Common myeloid progenitor, CD34-positive (primary cell): ENCODE data around the gene CACNG1.

Source experiments
- CTCF ChIA-PET: fragments of 350-600 bp; sonication (Branson Sonifier 250); formaldehyde crosslinking; loops from one replicate; lab custom pipeline; 2021; ENCODE audit warnings: antibody characterized with exemption; lab: Charles Lee
- POLR2A ChIA-PET: fragments of 350-600 bp; sonication (Branson Sonifier 250); formaldehyde crosslinking; loops from one replicate; lab custom pipeline; 2021; ENCODE audit warnings: antibody characterized with exemption; lab: Charles Lee
- DNase-seq, 3 donors: peaks; one replicate each; pipeline versions ENCODE4 v3.0.0 to v3.0.0-alpha.2; 2013
- H3K27ac ChIP-seq, 2 experiments: 1 replicate in 1 of 2; 2 replicates in 1 of 2; pipeline ENCODE4 v1.7.0; 2013; ENCODE audit warnings: inconsistent platforms in 2 of 2, low read length in 2 of 2, mild to moderate bottlenecking in 2 of 2, low read depth in 1 of 2, moderate library complexity in 1 of 2; ENCODE audit not compliant: severe bottlenecking in 2 of 2, insufficient read depth in 1 of 2, poor library complexity in 1 of 2
- H3K27me3 ChIP-seq, 5 experiments: replicated peaks in 2 of 5; 1 replicate in 3 of 5; 2 replicates in 2 of 5; pipeline versions ENCODE4 v1.6.1 to v1.7.0; 2013; ENCODE audit warnings: low read length in 4 of 5, mild to moderate bottlenecking in 2 of 5, moderate library complexity in 2 of 5, inconsistent platforms in 1 of 5; ENCODE audit not compliant: insufficient read depth in 5 of 5, control insufficient read depth in 4 of 5
- H3K36me3 ChIP-seq, 4 experiments: 1 replicate in 2 of 4; 2 replicates in 2 of 4; pipeline versions ENCODE4 v1.6.1 to v1.7.0; 2013; ENCODE audit warnings: low read length in 3 of 4, control low read depth in 1 of 4, mild to moderate bottlenecking in 1 of 4; ENCODE audit not compliant: control insufficient read depth in 4 of 4, insufficient read depth in 4 of 4
- H3K4me1 ChIP-seq, 4 experiments: 1 replicate in 3 of 4; 2 replicates in 1 of 4; pipeline versions ENCODE4 v1.6.1 to v1.7.1; 2013; ENCODE audit warnings: low read length in 3 of 4, mild to moderate bottlenecking in 3 of 4, control low read depth in 1 of 4, inconsistent platforms in 1 of 4, moderate library complexity in 1 of 4; ENCODE audit not compliant: control insufficient read depth in 4 of 4, insufficient read depth in 4 of 4; ENCODE audit errors: control extremely low read depth in 1 of 4
- H3K4me3 ChIP-seq, 7 experiments: 1 replicate in 4 of 7; 2 replicates in 3 of 7; pipeline versions ENCODE4 v1.5.1 to v1.7.0; 2013; ENCODE audit warnings: mild to moderate bottlenecking in 7 of 7, low read length in 6 of 7, moderate library complexity in 6 of 7, inconsistent platforms in 2 of 7, low read depth in 2 of 7, control low read depth in 1 of 7; ENCODE audit not compliant: insufficient read depth in 4 of 7, control insufficient read depth in 1 of 7; ENCODE audit errors: extremely low read depth in 1 of 7
- H3K9me3 ChIP-seq, 5 experiments: 1 replicate in 4 of 5; 2 replicates in 1 of 5; pipeline versions ENCODE4 v1.6.1 to v1.7.1; 2013; ENCODE audit warnings: low read length in 4 of 5, mild to moderate bottlenecking in 2 of 5, inconsistent platforms in 1 of 5, low read depth in 1 of 5, moderate library complexity in 1 of 5; ENCODE audit not compliant: control insufficient read depth in 4 of 5, insufficient read depth in 2 of 5; ENCODE audit errors: control extremely low read depth in 1 of 5
- WGBS: methylation state at CpG from one replicate; pipeline ENCODE4 v1.1.5; 2013; ENCODE audit not compliant: insufficient coverage; 5-methylcytosine and 5-hydroxymethylcytosine counted together

The CACNG1 gene

GRCh38 chr17:67043283-67043682 is 1.1 kb upstream of the CACNG1 start:
- 93% methylated on average over 9 of the region's 12 CpGs for WGBS
- Histone ChIP-seq H3K27me3 (peaks cover 0 to 7% (median 0%) of the 10 kb centered on the region in 5 experiments), H3K4me3 (no peak overlapping the region), H3K36me3 (no peaks in the 10 kb centered on the region), H3K27ac (no peak overlapping the region), H3K4me1 (no peaks in the 10 kb centered on the region), H3K9me3 (peaks cover 0 to 10% (median 3%) of the 10 kb centered on the region in 5 experiments)
- ChIA-PET POLR2A (no interaction called here), CTCF (no interaction called here)
- DNase-seq = no peak

GRCh38 chr17:67044940-67045339 is 586 bp downstream of the CACNG1 start:
- no peak for DNase-seq
- ChIA-PET POLR2A (no interaction called here), CTCF (no interaction called here)
- Histone ChIP-seq H3K36me3 (no peaks in the 10 kb centered on the region), H3K27me3 (peaks cover 0 to 7% (median 0%) of the 10 kb centered on the region in 5 experiments), H3K27ac (no peak overlapping the region), H3K4me1 (no peaks in the 10 kb centered on the region), H3K4me3 (no peak overlapping the region), H3K9me3 (peaks cover 0 to 27% (median 10%) of the 10 kb centered on the region in 5 experiments)
- 96% methylated on average over 4 of the region's 5 CpGs for WGBS

DNA sequence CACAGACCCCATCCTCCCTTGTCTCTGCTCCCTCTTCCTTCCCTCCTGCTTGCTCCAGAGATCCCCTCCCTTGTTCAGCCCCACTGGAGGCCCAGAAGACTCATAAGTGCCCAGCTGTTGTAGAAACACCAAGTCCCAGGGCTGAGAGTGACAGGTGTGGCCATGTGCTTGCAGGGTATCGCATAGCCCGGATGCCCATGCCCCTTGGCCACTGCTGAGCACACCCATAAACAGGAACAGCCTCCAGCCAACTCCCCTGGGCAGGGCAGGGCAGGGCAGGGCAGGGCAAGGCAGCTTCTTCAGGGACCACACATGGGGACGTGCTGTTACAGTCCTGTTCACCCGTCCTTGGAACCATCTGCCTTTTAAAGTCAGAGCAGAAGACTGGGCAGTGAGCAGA is 2.0 kb downstream of the CACNG1 start:
- peaks cover 0 to 7% (median 0%) of the 10 kb centered on the region in 5 experiments for H3K27me3 ChIP-seq
- CTCF ChIA-PET = no interaction called here
- no peak overlapping the region for H3K27ac ChIP-seq
- WGBS = 93% methylated on average over 4 of the region's 4 CpGs
- peaks cover 1 to 29% (median 10%) of the 10 kb centered on the region in 5 experiments for H3K9me3 ChIP-seq
- DNase-seq = no peak
- no peaks in the 10 kb centered on the region for H3K36me3 ChIP-seq
- POLR2A ChIA-PET = no interaction called here
- no peak overlapping the region for H3K4me3 ChIP-seq
- H3K4me1 ChIP-seq = no peaks in the 10 kb centered on the region

DNA sequence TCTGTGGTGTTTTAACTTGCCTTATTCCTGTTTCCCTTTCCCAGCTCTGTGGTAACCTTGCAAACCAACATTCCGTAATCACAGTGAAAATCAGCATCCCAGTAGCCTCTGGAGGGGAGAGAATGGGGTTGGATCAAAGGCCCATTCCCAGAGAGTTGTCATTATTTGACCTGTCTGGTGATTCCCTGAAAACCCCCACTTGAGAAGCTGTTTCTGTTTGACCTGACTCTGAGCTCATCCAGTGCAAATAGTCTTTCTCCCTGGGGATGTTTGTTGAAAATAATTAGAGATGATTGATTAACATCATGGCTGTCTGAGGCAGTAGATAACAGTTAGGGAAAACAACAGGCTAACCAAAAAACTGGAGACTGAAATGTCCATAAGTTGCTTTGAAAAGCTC is 3.0 kb downstream of the CACNG1 start:
- H3K27me3 ChIP-seq = peaks cover 0 to 4% (median 0%) of the 10 kb centered on the region in 5 experiments
- 83% methylated on average over 1 of the region's 1 CpG for WGBS
- no peaks in the 10 kb centered on the region for H3K4me1 ChIP-seq
- no peak overlapping the region for H3K27ac ChIP-seq
- no peak for DNase-seq
- no peak overlapping the region for H3K4me3 ChIP-seq
- no peaks in the 10 kb centered on the region for H3K36me3 ChIP-seq
- peaks cover 1 to 29% (median 10%) of the 10 kb centered on the region in 5 experiments for H3K9me3 ChIP-seq
- ChIA-PET POLR2A (no interaction called here), CTCF (no interaction called here)

- DNase-seq = no peak
These were observed 4.8 kb downstream of the CACNG1 start for GRCh38 chr17:67049025-67049739.

GRCh38 chr17:67050066-67050465 is 5.7 kb downstream of the CACNG1 start:
- Histone ChIP-seq H3K27ac (no peak overlapping the region), H3K9me3 (peaks cover 1 to 29% (median 10%) of the 10 kb centered on the region in 5 experiments), H3K27me3 (peaks cover 0 to 1% (median 0%) of the 10 kb centered on the region in 5 experiments), H3K4me1 (no peaks in the 10 kb centered on the region), H3K4me3 (no peak overlapping the region), H3K36me3 (no peaks in the 10 kb centered on the region)
- ChIA-PET CTCF (no interaction called here), POLR2A (no interaction called here)
- DNase-seq = no peak
- WGBS = 100% methylated on average over 1 of the region's 1 CpG

More at GRCh38 chr17:67049025-67049739, 4.8 kb downstream of the CACNG1 start:
- no peaks in the 10 kb centered on the region for H3K36me3 ChIP-seq
- H3K4me1 ChIP-seq = no peaks in the 10 kb centered on the region
- CTCF ChIA-PET = no interaction called here
- H3K4me3 ChIP-seq = no peak overlapping the region
- 100% methylated on average over 1 of the region's 5 CpGs for WGBS
- H3K9me3 ChIP-seq = peaks cover 1 to 29% (median 10%) of the 10 kb centered on the region in 5 experiments
- peaks cover 0 to 2% (median 0%) of the 10 kb centered on the region in 5 experiments for H3K27me3 ChIP-seq
- no peak overlapping the region for H3K27ac ChIP-seq
- POLR2A ChIA-PET = no interaction called here

DNA sequence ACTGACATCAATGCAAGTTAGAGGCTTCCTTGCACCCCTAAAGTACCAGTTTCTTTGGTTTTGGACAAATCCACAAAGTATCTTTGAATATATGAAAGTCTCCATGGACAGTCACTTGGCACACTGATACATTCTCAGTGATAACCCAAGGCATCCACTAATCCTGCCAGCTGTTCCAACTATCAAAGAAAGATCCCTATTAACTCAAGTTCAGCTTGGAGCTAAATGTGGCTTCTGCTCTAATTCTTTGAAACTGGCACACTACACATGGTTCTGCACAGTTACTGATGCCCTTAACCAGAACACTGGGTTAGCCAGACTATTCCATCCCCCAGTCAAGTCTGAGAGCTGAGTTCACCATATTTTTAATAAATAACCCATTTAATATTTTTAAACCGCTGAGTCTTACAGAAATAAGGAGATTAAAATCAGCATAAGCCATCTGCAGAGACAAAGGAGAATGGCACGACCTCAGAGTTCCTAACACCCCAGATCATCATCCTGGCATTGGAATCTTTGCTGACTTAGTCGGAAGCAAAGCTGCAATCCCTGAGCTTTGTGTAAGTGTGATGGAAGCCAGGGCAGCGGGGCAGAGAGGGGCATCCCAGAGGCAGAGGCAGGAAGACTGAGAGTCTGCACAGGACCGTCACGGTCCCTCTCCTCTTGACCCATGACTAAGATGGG is 6.3 kb downstream of the CACNG1 start:
- Histone ChIP-seq H3K4me1 (no peaks in the 10 kb centered on the region), H3K4me3 (no peak overlapping the region), H3K27ac (no peak overlapping the region), H3K9me3 (peaks cover 1 to 29% (median 10%) of the 10 kb centered on the region in 5 experiments), H3K36me3 (no peaks in the 10 kb centered on the region), H3K27me3 (no peaks in the 10 kb centered on the region)
- WGBS = 93% methylated on average over 5 of the region's 6 CpGs
- no peak for DNase-seq
- ChIA-PET POLR2A (no interaction called here), CTCF (no interaction called here)
